Activated naive CD8-positive, alpha-beta T cell (primary cell): ENCODE results near the gene ATXN10.

ENCODE experiments used
- H3K27ac Mint-ChIP-seq: one replicate; pipeline ENCODE4 v1.8.0; 2021; ENCODE audit warnings: mixed read lengths
- H3K27me3 Mint-ChIP-seq: one replicate; pipeline ENCODE4 v1.8.0; 2021; ENCODE audit warnings: mixed read lengths
- H3K36me3 Mint-ChIP-seq: one replicate; pipeline ENCODE4 v1.8.0; 2021; ENCODE audit warnings: mixed read lengths
- H3K4me1 Mint-ChIP-seq: one replicate; pipeline ENCODE4 v1.8.0; 2021; ENCODE audit warnings: low read depth, mixed read lengths
- H3K4me3 Mint-ChIP-seq: one replicate; pipeline ENCODE4 v1.8.0; 2021; ENCODE audit warnings: mild to moderate bottlenecking, mixed read lengths
- H3K9me3 Mint-ChIP-seq: one replicate; pipeline ENCODE4 v1.8.0; 2021; ENCODE audit warnings: low read depth, mixed read lengths

Gene ATXN10

GRCh38 chr22:45870011-45870410 is 198.4 kb downstream of the ATXN10 start:
- no peak overlapping the region for H3K27ac Mint-ChIP-seq
- no peak overlapping the region for H3K4me3 Mint-ChIP-seq
- peaks cover 14% of the 10 kb centered on the region for H3K27me3 Mint-ChIP-seq
- H3K9me3 Mint-ChIP-seq: peaks cover 4% of the 10 kb centered on the region
- H3K36me3 Mint-ChIP-seq: no peaks in the 10 kb centered on the region
- peaks cover 4% of the 10 kb centered on the region for H3K4me1 Mint-ChIP-seq

- H3K27me3 Mint-ChIP-seq: peaks cover 16% of the 10 kb centered on the region
- no peak overlapping the region for H3K27ac Mint-ChIP-seq
- H3K9me3 Mint-ChIP-seq: peaks cover 4% of the 10 kb centered on the region
- H3K4me1 Mint-ChIP-seq: peaks cover 4% of the 10 kb centered on the region
- H3K4me3 Mint-ChIP-seq: no peak overlapping the region
- H3K36me3 Mint-ChIP-seq: no peaks in the 10 kb centered on the region
Observed at GRCh38 chr22:45871721-45872120, 200.1 kb downstream of the ATXN10 start.

GRCh38 chr22:45872659-45873263 is 201.1 kb downstream of the ATXN10 start:
- Mint-ChIP-seq H3K27me3 (peaks cover 16% of the 10 kb centered on the region), H3K4me1 (peaks cover 4% of the 10 kb centered on the region), H3K4me3 (no peak overlapping the region), H3K36me3 (no peaks in the 10 kb centered on the region), H3K27ac (no peak overlapping the region), H3K9me3 (peaks cover 4% of the 10 kb centered on the region)

GRCh38 chr22:45876136-45877035 is 204.8 kb downstream of the ATXN10 start:
- no peaks in the 10 kb centered on the region for H3K4me1 Mint-ChIP-seq
- peaks cover 9% of the 10 kb centered on the region for H3K27me3 Mint-ChIP-seq
- peaks cover 4% of the 10 kb centered on the region for H3K9me3 Mint-ChIP-seq

GRCh38 chr22:45877036-45877380 is 205.4 kb downstream of the ATXN10 start:
- Mint-ChIP-seq H3K4me1 (no peaks in the 10 kb centered on the region), H3K9me3 (peaks cover 4% of the 10 kb centered on the region), H3K27me3 (peaks cover 9% of the 10 kb centered on the region), H3K27ac (no peak overlapping the region), H3K4me3 (no peak overlapping the region), H3K36me3 (no peaks in the 10 kb centered on the region)

More at GRCh38 chr22:45876136-45877035, 204.8 kb downstream of the ATXN10 start:
- Mint-ChIP-seq H3K27ac (no peak overlapping the region), H3K4me3 (no peak overlapping the region), H3K36me3 (no peaks in the 10 kb centered on the region)

GRCh38 chr22:45877651-45878050 is 206.0 kb downstream of the ATXN10 start:
- no peak overlapping the region for H3K4me3 Mint-ChIP-seq
- H3K9me3 Mint-ChIP-seq: peaks cover 3% of the 10 kb centered on the region
- H3K27ac Mint-ChIP-seq: no peak overlapping the region
- H3K4me1 Mint-ChIP-seq: no peaks in the 10 kb centered on the region
- H3K27me3 Mint-ChIP-seq: peaks cover 9% of the 10 kb centered on the region
- no peaks in the 10 kb centered on the region for H3K36me3 Mint-ChIP-seq

- H3K27me3 Mint-ChIP-seq: peaks cover 9% of the 10 kb centered on the region
- H3K36me3 Mint-ChIP-seq: no peaks in the 10 kb centered on the region
- H3K4me3 Mint-ChIP-seq: no peak overlapping the region
- no peaks in the 10 kb centered on the region for H3K4me1 Mint-ChIP-seq
- H3K27ac Mint-ChIP-seq: no peak overlapping the region
- no peaks in the 10 kb centered on the region for H3K9me3 Mint-ChIP-seq
Observed at GRCh38 chr22:45878051-45878781, 206.6 kb downstream of the ATXN10 start.

- Mint-ChIP-seq H3K36me3 (no peaks in the 10 kb centered on the region), H3K27me3 (peaks cover 11% of the 10 kb centered on the region), H3K4me1 (no peaks in the 10 kb centered on the region), H3K9me3 (no peaks in the 10 kb centered on the region), H3K4me3 (no peak overlapping the region), H3K27ac (no peak overlapping the region)
Observed at GRCh38 chr22:45878901-45879551, 207.4 kb downstream of the ATXN10 start.

GRCh38 chr22:45879552-45879949 is 207.9 kb downstream of the ATXN10 start:
- no peaks in the 10 kb centered on the region for H3K36me3 Mint-ChIP-seq
- no peaks in the 10 kb centered on the region for H3K4me1 Mint-ChIP-seq
- no peak overlapping the region for H3K4me3 Mint-ChIP-seq
- H3K27ac Mint-ChIP-seq: no peak overlapping the region
- no peaks in the 10 kb centered on the region for H3K9me3 Mint-ChIP-seq
- peaks cover 11% of the 10 kb centered on the region for H3K27me3 Mint-ChIP-seq

- H3K9me3 Mint-ChIP-seq: no peaks in the 10 kb centered on the region
- H3K27me3 Mint-ChIP-seq: peaks cover 10% of the 10 kb centered on the region
- no peak overlapping the region for H3K4me3 Mint-ChIP-seq
- no peaks in the 10 kb centered on the region for H3K4me1 Mint-ChIP-seq
- H3K27ac Mint-ChIP-seq: no peak overlapping the region
- no peaks in the 10 kb centered on the region for H3K36me3 Mint-ChIP-seq
Observed at GRCh38 chr22:45880091-45880715, 208.6 kb downstream of the ATXN10 start.

GRCh38 chr22:45880716-45881523 is 209.3 kb downstream of the ATXN10 start:
- Mint-ChIP-seq H3K9me3 (no peaks in the 10 kb centered on the region), H3K4me3 (no peak overlapping the region), H3K4me1 (no peaks in the 10 kb centered on the region), H3K36me3 (no peaks in the 10 kb centered on the region), H3K27ac (no peak overlapping the region), H3K27me3 (peaks cover 10% of the 10 kb centered on the region)

GRCh38 chr22:45881524-45881875 is 209.9 kb downstream of the ATXN10 start:
- no peak overlapping the region for H3K27ac Mint-ChIP-seq
- H3K36me3 Mint-ChIP-seq: no peaks in the 10 kb centered on the region
- H3K9me3 Mint-ChIP-seq: no peaks in the 10 kb centered on the region
- no peaks in the 10 kb centered on the region for H3K4me1 Mint-ChIP-seq
- no peak overlapping the region for H3K4me3 Mint-ChIP-seq
- H3K27me3 Mint-ChIP-seq: peaks cover 11% of the 10 kb centered on the region

GRCh38 chr22:45882881-45883810 is 211.5 kb downstream of the ATXN10 start:
- Mint-ChIP-seq H3K9me3 (no peaks in the 10 kb centered on the region), H3K36me3 (no peaks in the 10 kb centered on the region), H3K4me1 (no peaks in the 10 kb centered on the region), H3K27ac (no peak overlapping the region), H3K27me3 (peaks cover 13% of the 10 kb centered on the region), H3K4me3 (no peak overlapping the region)
